ENCODE results near the gene APOBEC2.
A peak's percentile ranks its signal among the peaks of the same experiment; 100 is the strongest.

APOBEC2 gene

GRCh38 chr6:41092421-41093140, 39.6 kb downstream of the APOBEC2 start:
- peak; percentile 20 for DNase-seq

GRCh38 chr6:41093729-41094128, 40.7 kb downstream of the APOBEC2 start:
- no peak for DNase-seq

GRCh38 chr6:41097467-41098090, 44.6 kb downstream of the APOBEC2 start:
- peak; percentile 86 for DNase-seq

DNA sequence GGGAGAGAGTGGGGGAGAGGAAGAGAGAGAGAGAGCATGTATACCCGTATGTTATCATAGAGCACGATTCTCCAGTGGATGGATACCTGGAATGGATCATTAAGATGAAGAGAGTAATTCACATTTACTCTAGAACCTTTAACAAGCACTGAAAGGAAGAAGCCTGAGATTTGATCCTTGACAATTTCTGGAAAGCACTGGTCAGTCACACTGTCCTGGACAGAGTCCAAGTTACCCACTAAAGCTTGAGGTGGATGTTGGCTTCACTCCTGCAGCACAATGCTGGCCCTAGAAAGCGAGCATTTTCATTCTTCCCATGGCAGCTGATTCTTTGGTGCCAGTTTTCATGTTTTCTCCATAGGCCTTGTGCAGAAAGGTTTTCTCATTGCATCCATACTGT, 45.4 kb downstream of the APOBEC2 start:
- peak; percentile 19 for DNase-seq

GRCh38 chr6:41100871-41101287, 47.9 kb downstream of the APOBEC2 start:
- no peak for DNase-seq

- DNase-seq: no peak
Measured at GRCh38 chr6:41103847-41104246, 50.8 kb downstream of the APOBEC2 start.

DNA sequence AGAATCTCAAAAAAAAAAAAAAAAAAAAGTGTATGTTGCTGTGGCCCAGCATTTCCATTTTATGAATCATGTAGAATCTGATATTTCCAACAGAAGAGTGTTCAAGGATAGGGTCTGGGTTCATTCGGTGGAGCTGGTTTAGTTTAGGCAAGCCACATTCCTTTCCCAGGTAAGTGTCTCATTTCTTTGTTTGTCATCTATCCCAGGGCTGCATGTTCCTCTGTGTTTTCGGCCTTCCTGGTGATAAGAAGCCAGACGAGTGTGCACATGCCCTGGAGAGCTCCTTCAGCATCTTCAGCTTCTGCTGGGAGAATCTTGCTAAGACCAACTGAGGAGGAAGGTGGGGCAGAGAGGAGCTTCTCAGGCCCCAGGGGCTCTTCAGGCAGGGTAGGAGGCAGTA, 58.0 kb downstream of the APOBEC2 start:
- no peak for DNase-seq

Data from EL (cell line).